Measurements from ENCODE around the gene SHTN1.

SHTN1 gene

DNA sequence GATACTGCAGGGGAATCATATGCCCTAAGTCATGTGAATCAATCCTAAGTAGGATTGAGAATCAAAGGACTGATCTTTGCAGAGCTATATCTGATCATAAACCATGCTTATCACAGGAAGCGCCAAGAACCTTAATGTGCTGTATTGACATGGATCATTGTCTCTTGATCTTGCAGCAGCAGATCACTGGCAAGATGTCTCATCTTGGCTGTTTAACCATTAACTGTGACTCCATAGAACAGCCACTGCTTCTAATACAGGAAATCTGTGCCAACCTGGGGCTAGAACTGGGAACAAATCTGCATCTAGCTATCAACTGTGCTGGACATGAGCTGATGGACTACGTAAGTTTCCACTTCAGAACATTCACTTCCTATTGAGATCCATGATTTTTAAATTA is 134.0 kb downstream of the SHTN1 start:
- no peak for DNase-seq (ENCODE audit: low spot score)

DNA sequence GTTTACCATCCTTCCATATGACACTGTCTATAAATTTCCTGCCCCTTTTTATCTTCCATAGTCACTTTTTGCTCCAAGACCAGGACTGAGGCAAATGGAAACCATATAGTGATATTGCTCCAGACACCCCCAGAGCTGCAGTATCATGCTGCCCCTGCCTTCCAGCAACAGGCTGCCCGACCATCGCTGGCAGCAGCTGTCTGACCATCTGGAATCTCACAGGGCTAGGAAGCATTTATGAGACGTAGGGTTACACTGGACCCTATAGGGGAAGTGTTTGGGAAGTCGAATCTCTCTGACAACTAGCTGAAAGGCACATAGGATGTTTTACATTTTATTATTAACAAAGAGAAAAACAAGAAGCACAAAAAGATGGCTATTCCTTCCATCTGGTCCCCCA is 136.3 kb downstream of the SHTN1 start:
- DNase-seq (ENCODE audit: low spot score) = no peak

DNA sequence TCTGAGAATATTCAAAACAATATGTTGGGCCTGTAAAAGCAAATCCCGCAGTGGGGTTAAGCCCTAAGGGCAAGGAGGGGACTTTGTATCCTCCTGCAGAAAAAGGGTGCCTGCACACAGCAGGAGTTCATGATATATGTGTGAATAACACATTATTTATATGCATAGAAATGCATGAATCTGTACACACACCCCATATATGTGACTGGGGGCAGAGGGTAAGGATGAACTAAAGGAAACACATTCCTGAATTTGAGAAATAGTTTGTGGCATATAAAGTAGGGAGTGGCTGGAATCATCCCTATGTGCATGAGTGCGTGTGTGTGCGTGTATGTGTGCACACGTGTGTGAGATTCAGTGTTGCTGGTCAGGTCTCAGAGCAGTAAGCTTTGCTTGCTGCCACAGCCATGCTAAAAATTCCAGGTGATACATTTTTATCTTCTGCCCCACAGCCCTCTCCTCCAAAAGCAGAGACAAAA is 136.8 kb downstream of the SHTN1 start:
- no peak for DNase-seq (ENCODE audit: low spot score)

DNA sequence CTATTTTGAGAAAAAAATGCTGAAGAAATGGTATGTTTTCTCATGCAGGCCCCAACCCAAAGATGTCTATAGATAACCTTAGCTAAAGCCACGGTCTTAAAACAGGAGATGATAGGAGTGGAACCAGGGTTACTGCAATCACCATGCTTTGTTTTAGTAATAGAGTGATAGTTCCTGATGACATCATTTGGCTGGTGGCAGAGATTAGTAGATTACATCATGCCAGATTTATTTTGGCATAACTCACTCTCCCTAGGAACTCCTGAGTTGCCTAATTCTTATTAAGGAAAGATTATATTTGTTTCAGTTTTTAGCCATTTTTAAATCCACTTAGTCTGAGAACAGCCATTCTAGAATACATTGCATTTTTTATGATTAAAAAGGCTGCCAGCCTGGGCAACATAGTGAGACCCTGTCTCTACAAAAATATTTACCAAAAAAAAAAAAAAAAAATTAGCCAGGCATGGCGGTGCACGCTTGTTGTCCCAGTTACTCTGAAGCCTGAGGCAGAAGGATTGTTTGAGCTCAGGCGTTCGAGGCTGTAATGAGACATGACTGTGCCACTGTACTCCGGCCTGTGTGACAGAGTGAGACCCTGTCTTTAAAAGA is 137.9 kb downstream of the SHTN1 start:
- DNase-seq (ENCODE audit: low spot score) = no peak

DNA sequence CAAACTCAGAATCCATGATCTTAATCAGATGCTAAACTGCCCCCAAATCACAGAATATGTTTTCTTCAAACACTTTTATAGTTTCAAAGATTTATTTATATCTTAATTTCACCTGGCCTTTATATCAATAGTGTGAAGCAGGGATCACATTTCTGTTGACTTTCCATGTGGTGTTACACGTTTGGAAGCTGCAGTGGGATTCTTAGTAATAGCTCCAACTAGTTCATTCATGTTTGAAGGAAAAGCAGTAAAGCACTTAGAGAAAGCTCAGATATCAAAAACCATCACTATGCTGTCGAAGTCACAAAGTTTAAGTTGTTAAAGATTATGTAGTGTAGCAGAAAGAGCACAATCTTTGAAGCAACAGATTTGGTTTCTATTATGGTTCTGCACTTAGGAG is 138.9 kb downstream of the SHTN1 start:
- DNase-seq (ENCODE audit: low spot score) = no peak

DNA sequence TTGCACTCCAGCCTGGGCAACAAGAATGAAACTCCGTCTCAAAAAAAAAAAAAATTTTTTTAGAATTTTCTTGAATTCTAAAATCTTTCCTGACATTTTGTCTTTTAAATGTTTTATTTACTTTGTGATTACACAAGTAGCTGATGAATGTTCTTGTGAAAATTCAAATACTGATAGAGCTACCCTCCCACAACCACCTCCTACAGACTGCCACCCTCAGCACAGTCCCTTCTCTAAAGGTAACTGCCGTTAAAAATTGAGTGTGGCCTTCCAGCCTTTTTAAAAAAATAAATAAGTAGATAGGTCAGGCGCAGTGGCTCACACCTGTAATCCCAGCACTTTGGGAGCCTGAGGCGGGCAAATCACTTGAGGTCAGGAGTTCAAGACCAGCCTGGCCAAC is 140.6 kb downstream of the SHTN1 start:
- no peak for DNase-seq (ENCODE audit: low spot score)

DNA sequence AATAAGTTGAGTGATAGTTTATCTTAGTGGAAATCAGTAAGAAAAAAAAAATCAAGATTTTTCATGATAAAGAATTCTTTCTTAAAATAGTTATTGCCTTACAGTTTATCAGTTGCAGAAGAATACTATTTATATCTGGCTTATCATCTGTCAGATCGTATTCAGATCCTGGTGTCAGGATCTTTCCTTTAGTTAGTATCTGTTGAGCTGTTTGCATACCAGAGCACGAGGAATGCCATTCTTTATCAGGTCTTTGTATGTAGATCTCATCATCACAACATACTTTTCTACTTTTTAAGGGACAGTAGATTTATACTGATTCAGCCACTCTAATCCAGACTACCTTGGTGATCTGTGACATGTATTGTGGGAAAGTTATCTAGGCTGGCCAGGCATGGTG is 143.2 kb downstream of the SHTN1 start:
- DNase-seq (ENCODE audit: low spot score) = no peak

DNA sequence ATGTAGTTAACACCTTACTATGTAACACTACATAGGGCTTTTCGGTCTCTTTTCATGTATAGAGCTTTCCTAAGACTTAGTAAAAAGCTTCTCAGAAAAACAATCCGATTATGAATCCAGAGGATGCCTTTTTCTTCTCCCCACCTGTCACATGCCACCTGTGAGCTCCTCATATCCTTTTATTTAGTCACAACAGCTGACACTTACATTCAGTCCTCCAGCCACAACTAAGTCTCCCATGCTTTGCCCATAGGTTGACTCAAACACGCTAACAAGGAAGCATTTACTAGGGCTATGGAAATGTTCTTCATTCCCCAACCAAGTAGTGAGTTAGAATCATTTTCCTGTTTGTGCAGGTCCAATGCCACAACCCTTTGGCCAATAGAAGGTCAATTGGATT is 147.8 kb downstream of the SHTN1 start:
- no peak for DNase-seq (ENCODE audit: low spot score)

DNA sequence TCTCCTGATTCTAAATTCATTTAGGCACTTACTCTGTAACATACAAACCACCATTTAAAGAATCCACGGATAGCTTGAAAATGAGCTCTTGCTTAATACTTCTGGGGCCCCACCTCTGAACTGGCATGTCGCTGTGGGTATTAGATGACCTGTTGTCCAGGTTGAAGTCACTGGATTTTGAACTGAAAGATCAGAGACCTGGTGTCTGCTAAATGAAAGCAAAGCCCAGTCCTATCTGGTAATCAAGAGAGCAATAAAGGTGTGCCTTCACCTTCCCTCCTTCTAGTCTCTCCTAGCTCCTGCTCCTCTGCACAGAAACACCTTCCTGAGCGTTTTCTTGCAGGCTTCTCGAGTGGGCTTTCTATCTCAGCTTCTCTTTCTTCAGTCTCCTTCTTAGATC is 151.3 kb downstream of the SHTN1 start:
- DNase-seq (ENCODE audit: low spot score) = no peak

DNA sequence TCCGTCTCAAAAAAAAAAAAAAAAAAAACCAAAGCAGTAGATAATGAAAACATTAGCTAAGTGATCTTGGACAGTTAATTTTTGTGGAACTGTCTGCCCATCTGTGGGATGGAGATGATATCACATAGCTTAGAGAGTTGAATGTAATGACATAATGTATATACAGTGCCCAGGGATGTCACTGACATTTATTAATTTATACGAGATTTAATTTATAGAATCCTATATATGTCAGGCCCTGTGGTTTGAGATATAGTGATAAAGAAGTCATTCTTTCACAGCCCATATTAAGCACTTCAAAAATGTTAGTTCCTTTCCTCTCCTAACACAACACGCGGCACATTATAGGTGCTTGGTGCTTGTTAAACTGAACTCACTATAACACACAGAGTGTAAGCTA is 151.7 kb downstream of the SHTN1 start:
- no peak for DNase-seq (ENCODE audit: low spot score)

DNA sequence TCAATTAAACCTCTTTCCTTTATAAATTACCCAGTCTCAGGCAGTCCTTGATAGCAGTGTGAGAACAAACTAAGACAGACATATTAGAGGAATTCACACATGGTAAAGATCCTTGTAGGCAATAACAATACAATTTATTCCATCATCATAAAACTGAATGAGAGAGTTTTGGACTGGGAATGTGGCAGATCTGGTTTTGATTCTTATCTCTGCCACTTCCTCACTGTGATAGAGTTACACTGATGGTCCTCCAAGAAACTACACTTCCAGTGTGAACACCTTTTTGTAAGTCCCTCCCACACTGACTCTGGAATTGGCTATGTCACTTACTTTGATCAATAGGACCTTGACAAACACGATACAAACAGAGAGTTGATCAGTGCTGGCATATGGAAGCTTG is 152.7 kb downstream of the SHTN1 start:
- no peak for DNase-seq (ENCODE audit: low spot score)

DNA sequence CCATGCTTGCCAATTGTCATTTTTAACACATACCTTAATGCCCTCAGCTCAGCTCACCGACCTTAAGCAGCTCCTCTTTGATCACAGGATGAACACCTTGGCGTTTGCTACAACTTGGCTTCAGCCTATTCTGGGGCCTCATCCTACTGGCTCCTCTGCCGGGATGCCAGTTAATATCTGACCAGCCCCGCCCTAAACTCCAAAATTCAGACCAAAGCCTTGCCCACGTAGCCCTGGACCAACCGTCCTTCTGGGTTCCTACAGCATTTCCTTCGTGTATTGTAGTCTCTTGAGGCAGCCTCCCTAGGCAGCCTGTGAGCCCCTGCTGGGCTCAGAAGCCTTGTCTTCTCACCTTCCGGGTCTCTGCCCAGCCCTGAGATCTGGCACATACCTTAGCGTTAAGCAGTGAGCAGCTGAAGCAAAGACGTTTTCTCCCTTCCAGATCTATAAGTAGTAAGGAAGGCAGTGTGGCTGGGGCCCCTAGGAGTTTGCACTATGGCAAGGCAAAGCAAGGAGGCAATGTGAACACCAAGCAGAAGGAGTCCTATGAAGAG is 154.9 kb downstream of the SHTN1 start:
- DNase-seq (ENCODE audit: low spot score) = no peak

DNA sequence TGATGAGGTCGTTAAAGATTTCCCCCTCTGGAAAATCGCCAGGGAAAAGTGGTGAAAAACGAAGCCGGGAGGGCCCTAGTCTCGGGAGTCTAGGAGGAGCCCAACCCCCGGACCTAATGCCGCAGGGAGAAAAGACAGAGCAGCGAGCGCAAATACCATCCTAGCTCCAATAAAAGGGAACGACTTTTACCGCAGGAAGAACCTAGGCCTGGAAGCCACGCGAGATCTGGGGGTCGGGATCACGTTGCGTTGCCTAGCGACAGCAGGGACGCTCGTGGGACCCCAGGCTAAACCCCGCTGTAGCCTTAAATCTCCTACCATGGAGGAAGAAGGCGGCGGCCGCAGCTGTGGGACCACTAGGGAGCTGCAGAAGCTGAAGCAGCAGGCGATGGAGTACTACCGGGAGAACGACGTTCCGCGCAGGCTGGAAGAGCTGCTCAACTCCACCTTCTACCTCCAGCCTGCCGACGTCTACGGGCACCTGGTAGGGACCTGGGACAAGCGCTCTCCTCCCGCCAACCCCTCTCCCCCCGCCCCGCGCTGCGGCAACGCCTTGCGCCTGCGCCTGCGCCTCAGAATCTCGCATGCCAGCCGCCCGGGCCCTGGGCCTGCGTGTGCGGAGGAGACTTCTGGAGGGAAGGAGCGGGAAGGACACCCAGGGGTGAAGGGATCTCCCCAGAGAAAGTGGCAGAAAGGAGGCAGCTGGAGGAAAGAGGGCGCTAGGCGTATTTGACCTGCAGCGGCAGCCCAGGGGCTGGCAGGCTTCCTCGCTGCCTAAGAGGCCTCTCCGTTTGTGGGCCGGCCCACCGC is 155.5 kb downstream of the SHTN1 start, which contains the start of gene ENO4:
Gene ENO4 (plus strand): TSS at position 252 of the 810 bp plus-strand sequence. CDS start 68 bp downstream, at position 320.
- peak; percentile 84 for DNase-seq (ENCODE audit: low spot score)

DNA sequence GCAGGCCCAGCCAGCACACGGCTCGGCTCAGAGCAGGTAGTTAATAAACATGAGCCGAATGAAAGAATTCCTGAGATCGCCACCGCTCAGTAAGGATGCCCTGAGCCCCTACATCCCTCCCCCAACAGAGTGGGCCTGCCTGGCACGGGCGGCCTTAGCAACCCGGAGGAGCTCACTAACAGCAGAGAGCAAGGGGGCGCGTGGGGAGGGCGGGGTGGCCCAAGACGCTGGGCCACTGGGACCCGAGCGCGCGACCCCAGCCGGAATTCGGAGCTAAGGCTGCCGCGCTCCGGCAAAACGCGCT is 156.1 kb downstream of the SHTN1 start:
- DNase-seq (ENCODE audit: low spot score) = peak; percentile 13

DNA sequence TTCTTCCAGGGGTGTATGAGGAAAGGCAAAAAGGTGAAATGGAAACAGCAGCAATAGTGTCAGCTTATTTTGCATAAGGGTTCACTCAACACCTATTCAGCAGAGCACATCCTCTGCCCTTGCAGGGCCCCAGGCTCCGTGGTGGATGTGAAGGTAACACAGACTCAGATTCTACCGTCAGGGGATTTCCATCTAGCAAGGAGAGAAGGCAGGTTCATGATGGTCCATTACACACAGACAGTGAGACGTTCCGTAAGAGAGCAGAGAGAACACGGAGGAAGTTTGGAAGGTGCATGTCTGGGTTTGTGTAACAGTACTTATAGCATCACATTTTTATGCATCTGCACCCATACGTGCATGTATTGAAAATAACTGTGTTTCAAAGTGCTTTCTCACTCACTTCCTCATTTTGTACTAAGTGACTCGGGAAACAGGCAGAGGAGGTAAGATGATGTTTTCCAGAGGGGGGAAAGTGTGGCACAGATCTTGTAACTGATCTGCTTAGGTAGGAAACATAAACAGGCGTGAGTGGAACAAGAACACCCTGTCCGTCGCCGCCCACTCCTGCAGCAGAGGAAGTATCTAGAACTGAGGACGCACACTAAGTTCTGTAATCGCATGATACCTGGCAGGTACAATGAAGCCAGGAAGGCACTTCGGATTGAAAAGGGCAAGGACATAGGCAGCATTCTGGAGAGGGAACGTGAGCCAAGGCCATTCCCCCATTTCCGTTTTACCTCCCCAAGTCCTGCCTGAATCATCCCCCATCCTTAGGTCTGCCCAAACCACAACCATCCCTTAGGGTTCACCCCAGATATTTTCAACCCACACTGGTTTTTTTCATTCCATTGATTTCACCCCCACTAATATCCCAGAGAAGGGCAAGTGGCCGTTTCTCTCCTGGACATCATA is 156.7 kb downstream of the SHTN1 start:
- DNase-seq (ENCODE audit: low spot score) = no peak

DNA sequence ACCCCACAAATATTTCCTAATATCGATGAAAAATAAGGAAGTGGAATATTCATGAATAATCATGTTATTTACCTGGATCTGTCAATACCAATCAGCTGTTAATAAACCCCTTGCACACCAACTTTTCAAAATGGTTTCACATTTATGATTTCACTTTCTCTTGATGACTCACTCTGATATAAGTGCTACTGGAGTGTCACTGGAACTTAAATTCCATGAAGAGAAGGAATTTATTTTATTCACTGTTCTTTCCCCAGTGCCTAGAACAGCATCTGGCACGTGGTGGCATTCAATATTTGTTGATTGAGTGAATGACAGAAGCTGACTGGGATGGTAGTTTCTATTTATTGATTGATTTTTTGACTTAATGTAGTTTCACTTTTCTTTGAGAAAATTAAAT is 159.2 kb downstream of the SHTN1 start:
- no peak for DNase-seq (ENCODE audit: low spot score)

DNA sequence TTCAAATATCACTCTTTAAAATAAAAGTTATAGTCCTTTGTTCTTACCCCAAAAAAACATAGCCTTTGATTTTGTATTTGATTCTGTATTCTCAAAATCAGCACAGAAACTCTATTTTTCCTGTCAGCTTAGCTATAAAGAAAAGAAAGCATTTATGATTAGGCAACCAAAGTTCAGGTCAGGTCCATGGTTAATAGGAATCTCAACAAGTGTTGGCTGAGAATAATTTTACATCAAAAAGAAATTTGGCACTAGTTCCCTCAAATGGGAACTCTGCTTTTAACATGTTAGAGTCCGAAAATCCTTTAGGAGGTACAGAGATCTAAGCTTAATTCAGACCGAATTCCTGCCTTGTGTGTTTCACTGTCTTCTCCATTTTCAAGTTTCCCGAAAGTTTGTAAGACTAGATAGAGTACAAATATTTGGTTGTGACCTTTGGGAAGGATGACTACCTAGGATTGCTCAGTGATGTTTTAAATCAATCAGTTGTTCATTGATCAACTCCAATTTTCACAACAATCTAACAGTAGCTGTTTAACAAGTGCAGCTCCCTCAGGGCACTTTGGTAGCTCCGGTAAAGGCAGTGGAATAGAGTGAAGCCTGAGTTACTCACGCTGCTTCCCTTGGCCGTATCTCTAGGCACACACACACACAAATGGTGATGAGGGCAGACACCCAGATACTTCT is 164.5 kb downstream of the SHTN1 start:
- DNase-seq (ENCODE audit: low spot score) = no peak

DNA sequence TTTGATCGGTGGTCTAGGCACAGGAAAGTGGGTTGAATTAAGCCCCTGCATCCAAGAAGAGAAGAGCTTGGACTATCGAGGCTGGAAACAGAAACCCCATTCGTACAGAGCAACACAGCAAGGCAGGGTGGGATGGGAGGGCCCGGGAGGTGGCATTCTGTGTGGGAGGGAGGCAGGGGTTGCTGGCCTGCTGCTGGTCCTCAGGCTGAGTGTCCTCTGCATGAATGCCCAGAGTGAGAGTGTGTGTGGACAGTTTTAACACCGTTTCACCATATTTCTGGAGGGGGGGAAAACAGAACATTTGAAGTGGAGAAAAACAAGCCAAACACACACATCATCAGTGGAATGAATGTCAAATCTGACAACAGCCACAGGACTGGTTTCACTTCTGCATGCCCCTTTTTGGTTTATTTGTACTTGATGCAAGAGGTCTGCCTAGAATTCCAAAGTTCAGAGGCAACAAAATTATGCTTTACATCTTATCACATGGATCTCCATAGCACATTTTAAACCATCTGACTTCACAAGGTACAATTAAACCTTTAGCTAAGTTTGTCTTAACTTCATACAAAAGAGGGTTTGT is 166.8 kb downstream of the SHTN1 start:
- no peak for DNase-seq (ENCODE audit: low spot score)

DNA sequence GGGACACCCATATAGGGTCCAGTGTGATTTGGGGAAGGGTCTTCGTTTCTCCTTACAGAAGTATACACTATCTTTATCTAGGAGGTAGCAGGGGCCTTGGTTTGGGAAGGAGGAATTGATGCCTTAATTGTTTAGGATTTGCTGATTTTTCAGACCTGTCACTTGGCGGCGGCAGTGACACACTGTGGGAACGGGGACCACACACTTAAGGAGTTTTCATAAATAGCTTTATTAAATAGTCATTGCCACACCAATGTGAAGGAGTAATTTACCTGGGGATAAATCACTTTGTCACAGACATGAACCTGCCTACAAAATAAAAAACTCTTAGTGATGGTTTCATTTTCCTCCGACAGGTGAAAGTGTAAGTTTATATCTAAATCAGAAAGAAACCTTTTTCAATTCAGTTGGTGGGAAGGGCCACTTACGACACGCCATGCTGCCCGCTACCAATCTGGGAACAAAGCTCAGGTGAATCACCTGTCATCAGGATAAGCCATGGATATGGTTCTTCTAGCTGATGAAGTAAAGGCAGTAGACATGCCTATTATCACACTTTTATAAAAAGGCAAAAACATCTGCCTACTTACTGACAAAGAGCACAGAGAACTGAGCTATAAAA is 168.0 kb downstream of the SHTN1 start:
- no peak for DNase-seq (ENCODE audit: low spot score)

DNA sequence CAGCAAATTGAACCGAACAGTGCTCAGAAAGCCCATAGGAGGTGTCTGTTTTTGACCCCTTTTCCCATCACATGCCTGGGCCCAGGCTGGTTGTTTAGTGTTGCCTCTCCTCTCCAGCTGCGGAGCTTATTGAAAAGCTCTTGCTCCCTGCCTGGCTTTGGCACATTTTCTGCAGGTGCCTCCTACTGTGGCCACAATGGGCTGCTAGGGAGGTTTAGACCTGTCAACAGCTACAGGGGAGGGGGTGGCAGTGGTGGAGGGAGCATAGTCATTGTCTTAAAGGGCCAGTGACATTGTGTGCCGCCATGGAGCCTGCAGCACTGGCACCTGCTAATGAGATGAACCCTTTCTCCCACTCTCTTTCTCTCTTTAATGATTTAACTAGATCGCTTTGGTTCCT is 168.9 kb downstream of the SHTN1 start:
- peak; percentile 15 for DNase-seq (ENCODE audit: low spot score)

DNA sequence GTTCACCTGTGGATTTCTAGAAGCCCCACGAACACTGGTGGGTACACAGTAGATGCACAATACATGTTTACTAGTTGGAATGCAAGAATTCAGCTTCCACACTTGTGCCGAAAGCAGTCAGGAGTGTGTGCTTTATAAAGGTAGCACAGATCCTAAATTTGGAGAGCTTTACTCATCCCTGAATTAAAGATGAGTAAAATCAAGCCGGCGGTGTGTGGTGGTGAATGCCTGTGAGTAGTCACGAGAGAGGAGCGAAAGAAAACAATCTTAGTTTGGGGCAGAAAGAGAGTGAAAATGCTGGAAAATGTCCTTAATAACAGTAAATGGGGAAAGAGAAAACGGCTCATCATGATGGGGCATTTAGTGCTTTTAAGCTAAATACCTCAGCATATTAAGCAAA is 169.3 kb downstream of the SHTN1 start:
- DNase-seq (ENCODE audit: low spot score) = no peak

All from AG08396 (cell line).